Astrocyte (in vitro differentiated cells and primary cell): ENCODE data around the gene ALG5. TPM values are rescaled to one million over a fixed set of nuclear protein-coding genes. Genes with fewer than 3 reads are reported as not detected.

Source experiments
- DNase-seq: peaks from one replicate; pipeline ENCODE4 v3.0.0-alpha.2; 2010; ENCODE audit warnings: low read depth
- FAIRE-seq: peaks from 2 replicates; lab custom pipeline; 2011; peaks lifted over from hg19 to GRCh38; lab: Jason Lieb, UNC
- H2AFZ ChIP-seq: 2 replicates; pipeline ENCODE4 v1.6.0; 2012; ENCODE audit warnings: low read depth, low read length, inconsistent platforms
- H3K27ac ChIP-seq: 2 replicates; pipeline ENCODE4 v1.5.1; 2011; ENCODE audit warnings: low read depth, low read length, inconsistent platforms
- H3K27me3 ChIP-seq: 2 replicates; pipeline ENCODE4 v1.6.0; 2011; ENCODE audit warnings: low read length, inconsistent platforms; ENCODE audit not compliant: insufficient read depth
- H3K36me3 ChIP-seq: 2 replicates; pipeline ENCODE4 v1.5.1; 2011; ENCODE audit warnings: low read length, inconsistent platforms; ENCODE audit not compliant: insufficient read depth
- H3K4me1 ChIP-seq: 2 replicates; pipeline ENCODE4 v1.5.1; 2011; ENCODE audit warnings: low read length, inconsistent platforms; ENCODE audit not compliant: insufficient read depth
- H3K4me2 ChIP-seq: 2 replicates; pipeline ENCODE4 v1.6.0; 2012; ENCODE audit warnings: low read length, inconsistent platforms
- H3K4me3 ChIP-seq: 2 replicates; pipeline ENCODE4 v1.5.1; 2011; ENCODE audit warnings: low read depth, mild to moderate bottlenecking, low read length, inconsistent platforms; ENCODE audit not compliant: insufficient read depth
- H3K79me2 ChIP-seq: 2 replicates; pipeline ENCODE4 v1.6.0; 2012; ENCODE audit warnings: mild to moderate bottlenecking, low read length, inconsistent platforms; ENCODE audit not compliant: insufficient read depth
- H3K9ac ChIP-seq: 2 replicates; pipeline ENCODE4 v1.6.0; 2012; ENCODE audit warnings: mild to moderate bottlenecking, low read length, inconsistent platforms
- H3K9me3 ChIP-seq: 2 replicates; pipeline ENCODE4 v1.5.1; 2012; ENCODE audit warnings: low read depth, mild to moderate bottlenecking, low read length, inconsistent platforms; ENCODE audit not compliant: insufficient read depth
- H4K20me1 ChIP-seq: 2 replicates; pipeline ENCODE4 v1.6.0; 2012; ENCODE audit warnings: low read length, inconsistent platforms; ENCODE audit not compliant: insufficient read depth
- H3K27ac Mint-ChIP-seq: one replicate; pipeline ENCODE4 v1.8.0; 2021; ENCODE audit warnings: mild to moderate bottlenecking, mixed read lengths; ENCODE audit not compliant: unreplicated experiment
- H3K27me3 Mint-ChIP-seq: one replicate; pipeline ENCODE4 v1.8.0; 2021; ENCODE audit warnings: low read depth, mixed read lengths; ENCODE audit not compliant: unreplicated experiment
- H3K36me3 Mint-ChIP-seq: one replicate; pipeline ENCODE4 v1.8.0; 2021; ENCODE audit warnings: low read depth, mixed read lengths; ENCODE audit not compliant: unreplicated experiment
- H3K4me1 Mint-ChIP-seq: one replicate; pipeline ENCODE4 v1.8.0; 2021; ENCODE audit warnings: low read depth, mixed read lengths; ENCODE audit not compliant: unreplicated experiment
- H3K4me3 Mint-ChIP-seq: one replicate; pipeline ENCODE4 v1.8.0; 2021; ENCODE audit warnings: mild to moderate bottlenecking, moderate library complexity, mixed read lengths; ENCODE audit not compliant: unreplicated experiment
- H3K9me3 Mint-ChIP-seq: one replicate; pipeline ENCODE4 v1.8.0; 2021; ENCODE audit warnings: mild to moderate bottlenecking, mixed read lengths; ENCODE audit not compliant: unreplicated experiment
- EZH2 ChIP-seq: IDR thresholded peaks from 2 replicates; pipeline ENCODE4 v1.6.1; 2012; ENCODE audit warnings: mild to moderate bottlenecking, low read length, inconsistent platforms; ENCODE audit not compliant: insufficient read depth
- total RNA-seq: library from RNA; stranded (reverse); gene quantifications from 2 replicates; pipeline ENCODE4 v1.2.1, GENCODE V29; 2021
- TF ChIP-seq, protein P1 (sequence below): IDR thresholded peaks from 2 replicates; pipeline ENCODE4 v1.5.1; 2011; ENCODE audit warnings: low read depth, mild to moderate bottlenecking, inconsistent platforms, low read length, moderate library complexity; ENCODE audit not compliant: insufficient read depth

The ALG5 gene
- total RNA-seq, 1 donor from 2014 or later, result 26.3 TPM

- H3K27me3 ChIP-seq, result no peaks in the 10 kb centered on the region
- peaks cover 9% of the 10 kb centered on the region for H3K79me2 ChIP-seq
- peaks cover 60% of the 10 kb centered on the region for H3K36me3 ChIP-seq
- peaks cover 5% of the 10 kb centered on the region for H3K4me1 Mint-ChIP-seq
- H3K4me2 ChIP-seq, result no peak overlapping the region
- H3K9me3 ChIP-seq, result no peaks in the 10 kb centered on the region
- peaks cover 3% of the 10 kb centered on the region for H4K20me1 ChIP-seq
- DNase-seq (peak; percentile 36), FAIRE-seq (no peak)
- no peak overlapping the region for H3K9ac ChIP-seq
- H3K27me3 Mint-ChIP-seq, result no peaks in the 10 kb centered on the region
- H3K4me3 ChIP-seq, result no peak overlapping the region
- no peaks in the 10 kb centered on the region for H3K4me1 ChIP-seq
- H3K9me3 Mint-ChIP-seq, result no peaks in the 10 kb centered on the region
- no peak overlapping the region for H3K4me3 Mint-ChIP-seq
- TF ChIP-seq EZH2, result no peak
- TF ChIP-seq, protein P1, sequence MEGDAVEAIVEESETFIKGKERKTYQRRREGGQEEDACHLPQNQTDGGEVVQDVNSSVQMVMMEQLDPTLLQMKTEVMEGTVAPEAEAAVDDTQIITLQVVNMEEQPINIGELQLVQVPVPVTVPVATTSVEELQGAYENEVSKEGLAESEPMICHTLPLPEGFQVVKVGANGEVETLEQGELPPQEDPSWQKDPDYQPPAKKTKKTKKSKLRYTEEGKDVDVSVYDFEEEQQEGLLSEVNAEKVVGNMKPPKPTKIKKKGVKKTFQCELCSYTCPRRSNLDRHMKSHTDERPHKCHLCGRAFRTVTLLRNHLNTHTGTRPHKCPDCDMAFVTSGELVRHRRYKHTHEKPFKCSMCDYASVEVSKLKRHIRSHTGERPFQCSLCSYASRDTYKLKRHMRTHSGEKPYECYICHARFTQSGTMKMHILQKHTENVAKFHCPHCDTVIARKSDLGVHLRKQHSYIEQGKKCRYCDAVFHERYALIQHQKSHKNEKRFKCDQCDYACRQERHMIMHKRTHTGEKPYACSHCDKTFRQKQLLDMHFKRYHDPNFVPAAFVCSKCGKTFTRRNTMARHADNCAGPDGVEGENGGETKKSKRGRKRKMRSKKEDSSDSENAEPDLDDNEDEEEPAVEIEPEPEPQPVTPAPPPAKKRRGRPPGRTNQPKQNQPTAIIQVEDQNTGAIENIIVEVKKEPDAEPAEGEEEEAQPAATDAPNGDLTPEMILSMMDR, result no peak
- H2AFZ ChIP-seq, result no peak overlapping the region
- no peak overlapping the region for H3K27ac Mint-ChIP-seq
- H3K36me3 Mint-ChIP-seq, result peaks cover 4% of the 10 kb centered on the region
- H3K27ac ChIP-seq, result no peak overlapping the region
Measured at GRCh38 chr13:37023871-37024270, 24.7 kb upstream of the ALG5 start.

DNA sequence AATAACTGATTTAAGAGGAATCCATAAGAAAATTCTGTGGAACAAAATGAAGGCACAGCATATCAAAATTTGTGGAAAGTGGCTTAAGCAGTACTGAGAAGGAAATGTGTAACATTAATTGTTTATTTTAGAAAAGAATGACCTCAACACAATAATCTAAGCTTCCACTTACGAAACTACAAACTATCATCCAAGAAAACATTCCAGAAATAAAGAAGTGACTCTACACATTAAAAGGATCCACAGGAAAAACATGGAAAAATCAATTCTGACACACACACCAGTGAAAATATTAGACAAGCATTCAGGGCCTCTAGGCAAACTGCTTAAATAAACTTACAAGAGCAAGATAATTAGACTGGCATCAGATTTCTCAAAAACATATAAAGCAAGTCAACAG is 15.5 kb upstream of the ALG5 start:
- Mint-ChIP-seq H3K9me3 (no peaks in the 10 kb centered on the region), H3K4me1 (no peaks in the 10 kb centered on the region), H3K36me3 (peaks cover 15% of the 10 kb centered on the region), H3K27ac (no peak overlapping the region), H3K27me3 (no peaks in the 10 kb centered on the region), H3K4me3 (no peak overlapping the region)
- peaks cover 8% of the 10 kb centered on the region for H4K20me1 ChIP-seq
- H2AFZ ChIP-seq, result no peak overlapping the region
- no peaks in the 10 kb centered on the region for H3K9me3 ChIP-seq
- H3K4me3 ChIP-seq, result no peak overlapping the region
- no peak for DNase-seq
- no peaks in the 10 kb centered on the region for H3K27me3 ChIP-seq
- peaks cover 2% of the 10 kb centered on the region for H3K79me2 ChIP-seq
- no peak overlapping the region for H3K4me2 ChIP-seq
- no peak for TF ChIP-seq EZH2
- no peak for FAIRE-seq
- no peaks in the 10 kb centered on the region for H3K4me1 ChIP-seq
- H3K36me3 ChIP-seq, result peaks cover 57% of the 10 kb centered on the region
- no peak overlapping the region for H3K9ac ChIP-seq
- H3K27ac ChIP-seq, result no peak overlapping the region

- Mint-ChIP-seq H3K4me3 (no peak overlapping the region), H3K4me1 (no peaks in the 10 kb centered on the region), H3K36me3 (peaks cover 15% of the 10 kb centered on the region), H3K9me3 (no peaks in the 10 kb centered on the region), H3K27ac (no peak overlapping the region), H3K27me3 (no peaks in the 10 kb centered on the region)
- no peak overlapping the region for H3K4me3 ChIP-seq
- H3K79me2 ChIP-seq, result peaks cover 2% of the 10 kb centered on the region
- no peaks in the 10 kb centered on the region for H3K4me1 ChIP-seq
- no peaks in the 10 kb centered on the region for H3K27me3 ChIP-seq
- TF ChIP-seq, protein P1, result no peak
- no peak for TF ChIP-seq EZH2
- H3K4me2 ChIP-seq, result no peak overlapping the region
- FAIRE-seq (no peak), DNase-seq (no peak)
- H4K20me1 ChIP-seq, result peaks cover 8% of the 10 kb centered on the region
- no peak overlapping the region for H2AFZ ChIP-seq
- H3K9ac ChIP-seq, result no peak overlapping the region
- peaks cover 66% of the 10 kb centered on the region for H3K36me3 ChIP-seq
- H3K9me3 ChIP-seq, result no peaks in the 10 kb centered on the region
- no peak overlapping the region for H3K27ac ChIP-seq
Measured at GRCh38 chr13:37011788-37012187, 12.6 kb upstream of the ALG5 start.
